MM.1S (cell line): ENCODE results near the gene OVCH2.

Source experiments
- DNase-seq: peaks from one replicate; pipeline ENCODE4 v3.0.0-alpha.2; 2015
- H2AFZ ChIP-seq: fragments of 300-600 bp; sonication (generic); 2 replicates; pipeline ENCODE4 v1.6.0; 2016; ENCODE audit warnings: antibody characterized with exemption, low read length
- H3F3A ChIP-seq: fragments of 300-600 bp; sonication (generic); 2 replicates; pipeline ENCODE4 v1.6.1; 2016; ENCODE audit warnings: mild to moderate bottlenecking, antibody characterized with exemption, low read length, moderate library complexity, mixed read lengths; ENCODE audit not compliant: insufficient read depth
- H3K27ac ChIP-seq: fragments of 300-600 bp; sonication (generic); 2 replicates; pipeline ENCODE4 v1.5.1; 2016; ENCODE audit warnings: mild to moderate bottlenecking, low read length
- H3K27me3 ChIP-seq: fragments of 300-600 bp; sonication (generic); replicated peaks from 2 replicates; pipeline ENCODE4 v1.6.0; 2016; ENCODE audit warnings: low read length; ENCODE audit not compliant: insufficient read depth
- H3K36me3 ChIP-seq: fragments of 300-600 bp; sonication (generic); replicated peaks from 2 replicates; pipeline ENCODE4 v1.6.1; 2016; ENCODE audit warnings: mild to moderate bottlenecking, low read length, mixed read lengths; ENCODE audit not compliant: insufficient read depth
- H3K4me1 ChIP-seq: fragments of 300-600 bp; sonication (generic); 2 replicates; pipeline ENCODE4 v1.6.1; 2016; ENCODE audit warnings: low read length, mixed read lengths
- H3K4me2 ChIP-seq: fragments of 300-600 bp; sonication (generic); 2 replicates; pipeline ENCODE4 v1.6.0; 2016; ENCODE audit warnings: low read depth, low read length
- H3K4me3 ChIP-seq: fragments of 300-600 bp; sonication (generic); 2 replicates; pipeline ENCODE4 v1.5.1; 2016; ENCODE audit warnings: low read length, mixed read lengths
- H3K79me2 ChIP-seq: fragments of 300-600 bp; sonication (generic); 2 replicates; pipeline ENCODE4 v1.6.1; 2016; ENCODE audit warnings: mixed run types, low read length, mixed read lengths
- H3K9ac ChIP-seq: fragments of 300-600 bp; sonication (generic); 2 replicates; pipeline ENCODE4 v1.6.1; 2016; ENCODE audit warnings: low read length, mixed read lengths
- H3K9me2 ChIP-seq: fragments of 300-600 bp; sonication (generic); replicated peaks from 2 replicates; pipeline ENCODE4 v1.6.1; 2016; ENCODE audit warnings: mild to moderate bottlenecking, low read length, mixed read lengths; ENCODE audit not compliant: insufficient read depth
- H3K9me3 ChIP-seq: fragments of 300-600 bp; sonication (generic); replicated peaks from 2 replicates; pipeline ENCODE4 v1.6.1; 2016; ENCODE audit warnings: mild to moderate bottlenecking, low read length, mixed read lengths; ENCODE audit not compliant: insufficient read depth
- H4K20me1 ChIP-seq: fragments of 300-600 bp; sonication (generic); 2 replicates; pipeline ENCODE4 v1.6.1; 2016; ENCODE audit warnings: mild to moderate bottlenecking, low read length, moderate library complexity, mixed read lengths; ENCODE audit not compliant: insufficient read depth
- CTCF ChIP-seq: fragments of 300-600 bp; sonication (generic); IDR thresholded peaks from 2 replicates; pipeline ENCODE4 v1.5.1; 2016; ENCODE audit warnings: antibody characterized with exemption, low read length, mixed read lengths
- EZH2 ChIP-seq: fragments of 300-600 bp; sonication (generic); optimal IDR thresholded peaks from 2 replicates; pipeline ENCODE3; 2017; ENCODE audit warnings: low read depth, mild to moderate bottlenecking, antibody characterized with exemption, low read length, mixed read lengths
- EZH2phosphoT487 ChIP-seq: fragments of 300-600 bp; sonication (generic); IDR thresholded peaks from 2 replicates; pipeline ENCODE4 v1.6.1; 2018; ENCODE audit warnings: antibody characterized with exemption, low read length

Gene OVCH2

GRCh38 chr11:7670641-7671040 is 35.6 kb downstream of the OVCH2 start:
- Histone ChIP-seq H3K27me3 (no peaks in the 10 kb centered on the region), H3K4me1 (peaks cover 27% of the 10 kb centered on the region), H3K9me2 (no peaks in the 10 kb centered on the region), H3K79me2 (no peaks in the 10 kb centered on the region), H3K36me3 (no peaks in the 10 kb centered on the region), H2AFZ (no peak overlapping the region), H3K9ac (no peak overlapping the region), H3K4me2 (no peak overlapping the region), H3K4me3 (no peak overlapping the region), H4K20me1 (no peaks in the 10 kb centered on the region), H3K27ac (no peak overlapping the region), H3F3A (0 out of 2 replicates have a peak, but pooled peaks cover 3% of the 10 kb centered on the region), H3K9me3 (no peaks in the 10 kb centered on the region)
- TF ChIP-seq CTCF (no peak), EZH2 (no peak), EZH2phosphoT487 (no peak)
- DNase-seq = no peak

GRCh38 chr11:7668911-7669310 is 37.4 kb downstream of the OVCH2 start:
- no peak for DNase-seq
- Histone ChIP-seq H3K36me3 (no peaks in the 10 kb centered on the region), H2AFZ (no peak overlapping the region), H3F3A (0 out of 2 replicates have a peak, but pooled peaks cover 3% of the 10 kb centered on the region), H4K20me1 (no peaks in the 10 kb centered on the region), H3K79me2 (no peaks in the 10 kb centered on the region), H3K9me3 (no peaks in the 10 kb centered on the region), H3K27ac (no peak overlapping the region), H3K9ac (no peak overlapping the region), H3K9me2 (no peaks in the 10 kb centered on the region), H3K27me3 (no peaks in the 10 kb centered on the region), H3K4me2 (no peak overlapping the region), H3K4me3 (no peak overlapping the region), H3K4me1 (peaks cover 31% of the 10 kb centered on the region)
- no peak for TF ChIP-seq EZH2phosphoT487
- TF ChIP-seq CTCF = no peak
- TF ChIP-seq EZH2 = no peak

- H3K36me3 ChIP-seq = no peaks in the 10 kb centered on the region
- no peak overlapping the region for H3K4me2 ChIP-seq
- peaks cover 31% of the 10 kb centered on the region for H3K4me1 ChIP-seq
- H3K9me2 ChIP-seq = no peaks in the 10 kb centered on the region
- H4K20me1 ChIP-seq = no peaks in the 10 kb centered on the region
- H3K27me3 ChIP-seq = no peaks in the 10 kb centered on the region
- no peaks in the 10 kb centered on the region for H3K9me3 ChIP-seq
- no peak overlapping the region for H3K9ac ChIP-seq
- H3K27ac ChIP-seq = no peak overlapping the region
- no peaks in the 10 kb centered on the region for H3K79me2 ChIP-seq
- H3K4me3 ChIP-seq = no peak overlapping the region
- no peak overlapping the region for H2AFZ ChIP-seq
- TF ChIP-seq EZH2phosphoT487 (no peak), CTCF (no peak), EZH2 (no peak)
- DNase-seq = no peak
- 0 out of 2 replicates have a peak, but pooled peaks cover 3% of the 10 kb centered on the region for H3F3A ChIP-seq
Measured at GRCh38 chr11:7668464-7668863, 37.8 kb downstream of the OVCH2 start.
